ENCODE measurements around the gene EIF2B2. TPM values are rescaled to one million over a fixed set of nuclear protein-coding genes. Genes with fewer than 3 reads are reported as not detected.

The EIF2B2 gene
- total and polyA plus RNA-seq, 2 of the 13 experiments (the other 11 are each of a cell fraction or from before 2014, with no cell fraction given), result 54.4 to 78.6 TPM

- no peak for TF ChIP-seq PRDM4 (CRISPR knock-in tag; IDR thresholded peaks at IDR 0.05; ENCODE audit: borderline replicate concordance)
- TF ChIP-seq, protein P1, sequence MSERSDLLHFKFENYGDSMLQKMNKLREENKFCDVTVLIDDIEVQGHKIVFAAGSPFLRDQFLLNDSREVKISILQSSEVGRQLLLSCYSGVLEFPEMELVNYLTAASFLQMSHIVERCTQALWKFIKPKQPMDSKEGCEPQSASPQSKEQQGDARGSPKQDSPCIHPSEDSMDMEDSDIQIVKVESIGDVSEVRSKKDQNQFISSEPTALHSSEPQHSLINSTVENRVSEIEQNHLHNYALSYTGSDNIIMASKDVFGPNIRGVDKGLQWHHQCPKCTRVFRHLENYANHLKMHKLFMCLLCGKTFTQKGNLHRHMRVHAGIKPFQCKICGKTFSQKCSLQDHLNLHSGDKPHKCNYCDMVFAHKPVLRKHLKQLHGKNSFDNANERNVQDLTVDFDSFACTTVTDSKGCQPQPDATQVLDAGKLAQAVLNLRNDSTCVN (CRISPR knock-in tag; IDR thresholded peaks at IDR 0.05; ENCODE audit: borderline replicate concordance), result 0 out of 2 replicates have a peak, but pooled peaks have one; percentile 53
- no peak for TF ChIP-seq ZSCAN30 (CRISPR knock-in tag; IDR thresholded peaks at IDR 0.05)
- TF ChIP-seq, protein P2, sequence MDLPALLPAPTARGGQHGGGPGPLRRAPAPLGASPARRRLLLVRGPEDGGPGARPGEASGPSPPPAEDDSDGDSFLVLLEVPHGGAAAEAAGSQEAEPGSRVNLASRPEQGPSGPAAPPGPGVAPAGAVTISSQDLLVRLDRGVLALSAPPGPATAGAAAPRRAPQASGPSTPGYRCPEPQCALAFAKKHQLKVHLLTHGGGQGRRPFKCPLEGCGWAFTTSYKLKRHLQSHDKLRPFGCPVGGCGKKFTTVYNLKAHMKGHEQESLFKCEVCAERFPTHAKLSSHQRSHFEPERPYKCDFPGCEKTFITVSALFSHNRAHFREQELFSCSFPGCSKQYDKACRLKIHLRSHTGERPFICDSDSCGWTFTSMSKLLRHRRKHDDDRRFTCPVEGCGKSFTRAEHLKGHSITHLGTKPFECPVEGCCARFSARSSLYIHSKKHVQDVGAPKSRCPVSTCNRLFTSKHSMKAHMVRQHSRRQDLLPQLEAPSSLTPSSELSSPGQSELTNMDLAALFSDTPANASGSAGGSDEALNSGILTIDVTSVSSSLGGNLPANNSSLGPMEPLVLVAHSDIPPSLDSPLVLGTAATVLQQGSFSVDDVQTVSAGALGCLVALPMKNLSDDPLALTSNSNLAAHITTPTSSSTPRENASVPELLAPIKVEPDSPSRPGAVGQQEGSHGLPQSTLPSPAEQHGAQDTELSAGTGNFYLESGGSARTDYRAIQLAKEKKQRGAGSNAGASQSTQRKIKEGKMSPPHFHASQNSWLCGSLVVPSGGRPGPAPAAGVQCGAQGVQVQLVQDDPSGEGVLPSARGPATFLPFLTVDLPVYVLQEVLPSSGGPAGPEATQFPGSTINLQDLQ (CRISPR knock-in tag; IDR thresholded peaks at IDR 0.05), result no peak; the same call in 1 of the 2 replicates
- TF ChIP-seq, protein P3, sequence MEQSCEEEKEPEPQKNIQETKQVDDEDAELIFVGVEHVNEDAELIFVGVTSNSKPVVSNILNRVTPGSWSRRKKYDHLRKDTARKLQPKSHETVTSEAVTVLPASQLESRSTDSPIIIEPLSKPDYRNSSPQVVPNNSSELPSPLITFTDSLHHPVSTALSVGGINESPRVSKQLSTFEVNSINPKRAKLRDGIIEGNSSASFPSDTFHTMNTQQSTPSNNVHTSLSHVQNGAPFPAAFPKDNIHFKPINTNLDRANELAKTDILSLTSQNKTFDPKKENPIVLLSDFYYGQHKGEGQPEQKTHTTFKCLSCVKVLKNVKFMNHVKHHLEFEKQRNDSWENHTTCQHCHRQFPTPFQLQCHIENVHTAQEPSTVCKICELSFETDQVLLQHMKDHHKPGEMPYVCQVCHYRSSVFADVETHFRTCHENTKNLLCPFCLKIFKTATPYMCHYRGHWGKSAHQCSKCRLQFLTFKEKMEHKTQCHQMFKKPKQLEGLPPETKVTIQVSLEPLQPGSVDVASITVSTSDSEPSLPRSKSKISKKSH (CRISPR knock-in tag; IDR thresholded peaks at IDR 0.05; ENCODE audit: borderline replicate concordance), result 0 out of 2 replicates have a peak, but pooled peaks have one; percentile 50
- TF ChIP-seq PBX3 (CRISPR knock-in tag; IDR thresholded peaks at IDR 0.05; ENCODE audit: borderline replicate concordance), result no peak
- TF ChIP-seq ZNF292 (CRISPR knock-in tag; IDR thresholded peaks at IDR 0.05; ENCODE audit: borderline replicate concordance, low read depth), result peak; percentile 89; the same call in 1 of the 2 replicates
- no peak for TF ChIP-seq HHEX (CRISPR knock-in tag; IDR thresholded peaks at IDR 0.05)
- TF ChIP-seq ZNF335 (CRISPR knock-in tag; IDR thresholded peaks at IDR 0.05), result no peak
- peak; percentile 88 for TF ChIP-seq SRF (IDR thresholded peaks at IDR 0.05; ENCODE audit: low read depth, low read length)
- TF ChIP-seq ZBTB7B (CRISPR knock-in tag; IDR thresholded peaks at IDR 0.05), result no peak
- 0 out of 2 replicates have a peak, but pooled peaks have one; percentile 65 for TF ChIP-seq ZNF530 (CRISPR knock-in tag; IDR thresholded peaks at IDR 0.05; ENCODE audit: low read depth)
- no peak; the same call in 1 of the 2 replicates for TF ChIP-seq GTF3A (CRISPR knock-in tag; conservative IDR thresholded peaks at IDR 0.05)
- TF ChIP-seq GATAD1 (CRISPR knock-in tag; IDR thresholded peaks at IDR 0.05), result peak; percentile 94
- TF ChIP-seq ZNF460 (CRISPR knock-in tag; IDR thresholded peaks at IDR 0.05; ENCODE audit: borderline replicate concordance), result no peak
- TF ChIP-seq SP140L (CRISPR knock-in tag; IDR thresholded peaks at IDR 0.05; ENCODE audit: borderline replicate concordance), result no peak
- no peak for TF ChIP-seq HNF4A (CRISPR knock-in tag; IDR thresholded peaks at IDR 0.05)
- TF ChIP-seq MAX (IDR thresholded peaks at IDR 0.05), result peak; percentile 72
- no peak for TF ChIP-seq ZNF432 (CRISPR knock-in tag; IDR thresholded peaks at IDR 0.05; ENCODE audit: borderline replicate concordance)
These were observed at the start of gene EIF2B2 (continued) for GRCh38 chr14:75002392-75003249.

Measured in HepG2 (cell line).